T-helper 22 cell (primary cell): ENCODE results near the gene CLDN10.
"Not testable (repeated sequence)": the region's sequence is repeated elsewhere in the genome, so short reads cannot be mapped to it uniquely, and the experiment has no call there.

ENCODE experiments used
- DNase-seq: peaks from one replicate; pipeline ENCODE4 v3.0.0-alpha.2; 2020; ENCODE audit warnings: low read depth

CLDN10 gene

GRCh38 chr13:95552539-95553441 is at the start of gene CLDN10:
CLDN10 (plus strand) TSS chr13:95552720; CDS start chr13:95552754, 34 bp downstream.
- DNase-seq, result no peak

GRCh38 chr13:95503662-95504061 is 48.9 kb upstream of the CLDN10 start:
- no peak for DNase-seq

- no peak for DNase-seq
Observed at GRCh38 chr13:95505265-95505664, 47.3 kb upstream of the CLDN10 start.

- DNase-seq, result no peak
Observed at GRCh38 chr13:95505986-95506385, 46.5 kb upstream of the CLDN10 start.

GRCh38 chr13:95507991-95508390 is 44.5 kb upstream of the CLDN10 start:
- no peak for DNase-seq

GRCh38 chr13:95508996-95509395 is 43.5 kb upstream of the CLDN10 start:
- no peak for DNase-seq

- DNase-seq, result no peak
Observed at GRCh38 chr13:95509521-95510310, 42.8 kb upstream of the CLDN10 start.

- no peak for DNase-seq
Observed at GRCh38 chr13:95510950-95511349, 41.6 kb upstream of the CLDN10 start.

- DNase-seq, result no peak
Observed at GRCh38 chr13:95512424-95512823, 40.1 kb upstream of the CLDN10 start.

GRCh38 chr13:95512957-95513356 is 39.6 kb upstream of the CLDN10 start:
- DNase-seq, result no peak

GRCh38 chr13:95515606-95516005 is 36.9 kb upstream of the CLDN10 start:
- DNase-seq, result not testable (repeated sequence)

GRCh38 chr13:95516021-95516420 is 36.5 kb upstream of the CLDN10 start:
- no peak for DNase-seq

- no peak for DNase-seq
Observed at GRCh38 chr13:95516492-95516891, 36.0 kb upstream of the CLDN10 start.

GRCh38 chr13:95523598-95523997 is 28.9 kb upstream of the CLDN10 start:
- DNase-seq, result no peak

GRCh38 chr13:95524264-95524901 is 28.1 kb upstream of the CLDN10 start:
- DNase-seq, result no peak

- no peak for DNase-seq
Observed at GRCh38 chr13:95527955-95528354, 24.6 kb upstream of the CLDN10 start.

- DNase-seq, result no peak
Observed at GRCh38 chr13:95530178-95530577, 22.3 kb upstream of the CLDN10 start.

- no peak for DNase-seq
Observed at GRCh38 chr13:95533545-95534160, 18.9 kb upstream of the CLDN10 start.

- no peak for DNase-seq
Observed at GRCh38 chr13:95535243-95535642, 17.3 kb upstream of the CLDN10 start.

- DNase-seq, result no peak
Observed at GRCh38 chr13:95536632-95537241, 15.8 kb upstream of the CLDN10 start.

GRCh38 chr13:95540888-95541287 is 11.6 kb upstream of the CLDN10 start:
- DNase-seq, result no peak

- DNase-seq, result no peak
Observed at GRCh38 chr13:95541308-95541707, 11.2 kb upstream of the CLDN10 start.
